Thyroid gland (tissue), 4 donors: ENCODE measurements around the gene PARL. TPM values are rescaled to one million over a fixed set of nuclear protein-coding genes. Genes with fewer than 3 reads are reported as not detected.
"Not testable (repeated sequence)": the region's sequence is repeated elsewhere in the genome, so short reads cannot be mapped to it uniquely, and the experiment has no call there.

Source experiments
- DNase-seq, 2 donors: peaks; one replicate each; pipeline ENCODE4 v3.0.0-alpha.2; 2019
- H3K27ac ChIP-seq, 3 donors: fragments of 200-600 bp; sonication (generic); 1 replicate in 2 of 3; 2 replicates in 1 of 3; pipeline ENCODE4 v1.5.1; 2016 to 2019; ENCODE audit warnings: mild to moderate bottlenecking in 1 of 3, moderate library complexity in 1 of 3
- H3K27me3 ChIP-seq: fragments of 200-600 bp; sonication (generic); one replicate; pipeline ENCODE4 v1.5.1; 2019
- H3K36me3 ChIP-seq, 2 donors: fragments of 200-600 bp; sonication (generic); one replicate each; pipeline ENCODE4 v1.5.1; 2016 to 2019
- H3K4me1 ChIP-seq, 2 donors: fragments of 200-600 bp; sonication (generic); one replicate each; pipeline ENCODE4 v1.5.1; 2017 to 2019
- H3K4me3 ChIP-seq, 3 donors: fragments of 200-600 bp; sonication (generic); replicated peaks in 1 of 3; 1 replicate in 2 of 3; 2 replicates in 1 of 3; pipeline ENCODE4 v1.5.1; 2016; ENCODE audit warnings: mild to moderate bottlenecking in 1 of 3
- H3K9me3 ChIP-seq: fragments of 200-600 bp; sonication (generic); one replicate; pipeline ENCODE4 v1.5.1; 2017
- POLR2A ChIP-seq, 2 donors: fragments of 450-650 bp; IDR thresholded peaks; one replicate each; pipeline ENCODE4 v1.6.1; 2017; ENCODE audit warnings: antibody characterized with exemption in 2 of 2, mild to moderate bottlenecking in 2 of 2, moderate library complexity in 1 of 2
- WGBS, 2 donors: methylation state at CpG; one replicate each; pipeline ENCODE4 v1.1.5; 2017; 5-methylcytosine and 5-hydroxymethylcytosine counted together
- intact Hi-C: fragments of 100-400 bp; cut with DNase I; formaldehyde crosslinking; loops from one replicate; pipeline ENCODE4 v1.15.1; 2023
- total RNA-seq, 4 donors: library from RNA; depleted of rRNA; stranded (reverse); fragments of >200 nt; gene quantifications; one replicate each; pipeline ENCODE4 v1.2.3, GENCODE V29; 2016
- TF ChIP-seq, protein P1 (sequence below), 6 experiments: fragments of 200-600 bp in 3 of 6; fragments of 450-650 bp in 3 of 6; sonication (generic) in 3 of 6; IDR thresholded peaks; one replicate each; pipeline ENCODE4 v1.5.1; 2016 to 2019; ENCODE audit warnings: antibody characterized with exemption in 6 of 6, mild to moderate bottlenecking in 2 of 6, inconsistent platforms in 1 of 6, moderate library complexity in 1 of 6

Gene PARL
- total RNA-seq, 4 donors from 2014 or later, result 33.8 to 52.0 (median 42.6) TPM

DNA sequence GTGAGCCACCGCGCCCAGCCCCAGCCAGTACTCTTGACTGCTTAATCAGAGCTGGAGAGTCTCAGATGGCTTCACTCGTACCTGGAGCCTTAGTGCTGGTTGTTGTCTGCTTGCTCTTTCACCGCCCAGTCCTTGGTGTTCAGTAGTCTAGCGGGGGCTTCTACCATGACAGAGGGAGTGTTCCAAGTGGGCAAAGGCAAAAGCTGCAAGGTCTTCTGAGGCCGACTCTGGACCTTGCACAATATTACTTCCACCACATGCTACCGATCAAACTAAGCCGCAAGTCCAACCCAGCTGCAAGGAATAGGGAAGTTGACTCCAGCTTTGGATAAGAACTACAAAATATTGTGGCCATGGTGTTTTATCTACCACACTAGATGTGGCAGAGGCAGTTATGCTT is 6.6 kb downstream of the PARL start:
- H3K36me3 ChIP-seq, result peaks cover 0 to 3% of the 10 kb centered on the region in 2 donors
- WGBS, 2 donors, result 94 to 96% methylated on average over 8 of the region's 8 CpGs
- peaks cover 5 to 6% of the 10 kb centered on the region in 2 donors for H3K4me1 ChIP-seq
- H3K27ac ChIP-seq, result no peak overlapping the region
- DNase-seq, result no peak
- intact Hi-C loops, result no loop called here
- no peaks in the 10 kb centered on the region for H3K27me3 ChIP-seq
- H3K9me3 ChIP-seq, result no peaks in the 10 kb centered on the region
- H3K4me3 ChIP-seq, result no peak overlapping the region
- TF ChIP-seq POLR2A (IDR thresholded peaks at IDR 0.05), result no peak
- TF ChIP-seq, protein P1, sequence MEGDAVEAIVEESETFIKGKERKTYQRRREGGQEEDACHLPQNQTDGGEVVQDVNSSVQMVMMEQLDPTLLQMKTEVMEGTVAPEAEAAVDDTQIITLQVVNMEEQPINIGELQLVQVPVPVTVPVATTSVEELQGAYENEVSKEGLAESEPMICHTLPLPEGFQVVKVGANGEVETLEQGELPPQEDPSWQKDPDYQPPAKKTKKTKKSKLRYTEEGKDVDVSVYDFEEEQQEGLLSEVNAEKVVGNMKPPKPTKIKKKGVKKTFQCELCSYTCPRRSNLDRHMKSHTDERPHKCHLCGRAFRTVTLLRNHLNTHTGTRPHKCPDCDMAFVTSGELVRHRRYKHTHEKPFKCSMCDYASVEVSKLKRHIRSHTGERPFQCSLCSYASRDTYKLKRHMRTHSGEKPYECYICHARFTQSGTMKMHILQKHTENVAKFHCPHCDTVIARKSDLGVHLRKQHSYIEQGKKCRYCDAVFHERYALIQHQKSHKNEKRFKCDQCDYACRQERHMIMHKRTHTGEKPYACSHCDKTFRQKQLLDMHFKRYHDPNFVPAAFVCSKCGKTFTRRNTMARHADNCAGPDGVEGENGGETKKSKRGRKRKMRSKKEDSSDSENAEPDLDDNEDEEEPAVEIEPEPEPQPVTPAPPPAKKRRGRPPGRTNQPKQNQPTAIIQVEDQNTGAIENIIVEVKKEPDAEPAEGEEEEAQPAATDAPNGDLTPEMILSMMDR (IDR thresholded peaks at IDR 0.05), result no peak

DNA sequence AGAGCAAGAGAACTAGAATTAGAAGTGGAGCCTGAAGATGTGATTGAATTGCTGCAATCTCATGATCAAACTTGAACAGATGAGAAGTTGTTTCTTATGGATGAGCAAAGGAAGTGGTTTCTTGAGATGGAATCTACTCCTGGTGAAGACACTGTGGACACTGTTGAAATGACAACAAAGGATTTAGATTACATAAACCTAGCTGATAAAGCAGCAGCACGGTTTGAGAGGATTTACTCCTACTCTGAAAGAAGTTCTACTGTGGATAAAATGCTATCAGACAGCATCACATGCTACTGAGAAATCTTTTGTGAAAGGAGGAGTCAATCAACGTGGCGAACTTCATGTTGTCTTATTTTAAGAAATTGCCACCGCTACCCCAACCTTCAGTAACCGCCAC is 7.5 kb downstream of the PARL start:
- WGBS, 2 donors, result 83 to 87% methylated on average over 5 of the region's 5 CpGs
- H3K4me3 ChIP-seq, H3K36me3 ChIP-seq, H3K9me3 ChIP-seq, intact Hi-C loops, H3K27ac ChIP-seq, DNase-seq, H3K4me1 ChIP-seq, H3K27me3 ChIP-seq: not testable (repeated sequence)

DNA sequence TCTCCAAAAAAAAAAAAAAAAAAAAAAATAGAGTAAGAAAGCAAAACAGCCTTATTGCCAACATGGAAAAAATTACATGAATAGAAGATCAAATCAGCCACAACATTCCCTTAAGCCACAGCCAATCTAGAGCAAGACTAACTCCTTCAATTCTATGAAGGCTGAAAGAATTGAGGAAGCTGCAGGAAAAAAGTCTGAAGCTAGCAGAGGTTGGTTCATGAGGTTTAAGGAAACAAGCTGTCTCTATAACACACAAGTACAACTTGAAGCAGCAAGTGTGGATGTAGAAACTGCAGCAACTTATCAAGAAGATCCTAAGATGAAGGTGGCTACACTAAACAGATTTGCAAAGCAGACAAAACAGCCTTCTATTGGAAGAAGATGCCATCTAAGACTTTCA is 9.3 kb downstream of the PARL start:
- H3K9me3 ChIP-seq, result no peaks in the 10 kb centered on the region
- H3K36me3 ChIP-seq, result peaks cover 0 to 3% of the 10 kb centered on the region in 2 donors
- H3K4me3 ChIP-seq, result no peak overlapping the region
- H3K27ac ChIP-seq, result no peak overlapping the region
- TF ChIP-seq, protein P1 (IDR thresholded peaks at IDR 0.05), result no peak
- no peak for TF ChIP-seq POLR2A (IDR thresholded peaks at IDR 0.05)
- intact Hi-C loops, result no loop called here
- no peaks in the 10 kb centered on the region for H3K27me3 ChIP-seq
- H3K4me1 ChIP-seq, result no peaks in the 10 kb centered on the region
- DNase-seq, result no peak

DNA sequence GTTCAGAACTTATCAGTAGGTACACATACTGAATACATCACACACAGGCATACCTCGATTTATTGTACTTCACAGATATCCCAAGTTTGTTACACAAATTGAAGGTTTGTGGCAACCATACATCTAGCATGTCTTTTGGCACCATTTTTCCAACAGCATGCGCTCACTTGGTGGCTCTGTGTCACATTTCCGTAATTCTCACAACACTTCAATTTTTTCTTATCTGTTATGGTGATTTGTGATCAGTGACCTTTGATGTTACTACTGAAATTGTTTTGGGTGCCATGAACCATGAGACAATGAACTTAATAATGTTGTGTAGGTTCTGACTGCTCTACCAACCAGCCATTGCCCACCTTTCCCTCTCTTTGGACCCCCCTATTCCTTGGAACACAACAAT is 10.8 kb downstream of the PARL start:
- H3K4me3 ChIP-seq, result no peak overlapping the region
- no peak for DNase-seq

DNA sequence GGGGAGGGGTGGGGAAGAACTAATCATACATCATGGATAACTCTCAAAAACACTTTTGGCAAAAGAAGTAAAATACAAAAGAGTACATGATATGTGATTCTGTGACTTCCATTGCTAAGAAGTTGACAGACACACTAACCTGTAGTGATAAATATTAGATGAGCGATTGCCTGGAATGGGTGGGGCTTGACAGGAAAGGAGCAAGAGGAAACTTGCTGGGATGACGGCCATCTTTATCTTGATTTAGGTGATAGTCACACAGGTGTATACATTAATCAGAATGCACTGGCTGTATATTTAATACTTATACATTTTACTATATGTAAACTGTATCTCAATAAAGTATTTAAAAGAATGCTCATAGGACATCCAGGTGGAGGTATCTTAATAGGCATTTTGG is 13.1 kb downstream of the PARL start:
- intact Hi-C loops, result no loop called here
- peaks cover 4 to 7% of the 10 kb centered on the region in 2 donors for H3K36me3 ChIP-seq
- no peaks in the 10 kb centered on the region for H3K9me3 ChIP-seq
- DNase-seq, result no peak
- 90 to 93% methylated on average over 2 of the region's 2 CpGs for WGBS, 2 donors
- H3K4me1 ChIP-seq, result no peaks in the 10 kb centered on the region
- H3K27me3 ChIP-seq, result no peaks in the 10 kb centered on the region
- H3K27ac ChIP-seq, result no peak overlapping the region
- TF ChIP-seq POLR2A (IDR thresholded peaks at IDR 0.05), result no peak
- TF ChIP-seq, protein P1 (IDR thresholded peaks at IDR 0.05), result no peak
- H3K4me3 ChIP-seq, result no peak overlapping the region

More for the DNA sequence above, 10.8 kb downstream of the PARL start:
- Histone ChIP-seq H3K36me3 (peaks cover 0 to 3% of the 10 kb centered on the region in 2 donors), H3K27ac (no peak overlapping the region), H3K9me3 (no peaks in the 10 kb centered on the region), H3K4me1 (no peaks in the 10 kb centered on the region), H3K27me3 (no peaks in the 10 kb centered on the region)
- intact Hi-C loops, result no loop called here
- 92 to 97% methylated on average over 3 of the region's 3 CpGs for WGBS, 2 donors
- no peak for TF ChIP-seq POLR2A (IDR thresholded peaks at IDR 0.05)
- TF ChIP-seq, protein P1 (IDR thresholded peaks at IDR 0.05), result no peak

DNA sequence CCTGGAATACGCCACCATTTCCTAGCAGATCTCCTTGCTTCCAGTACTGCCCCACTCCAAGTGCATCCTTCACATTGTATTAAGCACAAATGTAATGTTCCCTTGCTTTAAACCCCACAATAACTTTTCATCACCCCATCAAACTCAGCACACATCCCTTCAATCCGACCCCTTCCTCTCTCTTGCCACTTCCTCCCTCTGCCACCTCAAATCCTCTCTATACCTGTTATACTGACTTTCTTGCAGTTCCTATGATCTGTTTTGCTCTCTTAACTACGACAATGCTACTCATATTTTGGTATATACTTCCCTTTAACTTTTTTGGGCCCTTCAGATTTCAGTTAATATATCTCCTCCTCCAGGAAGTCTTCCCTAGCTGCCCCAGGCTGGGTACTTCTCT is 14.1 kb downstream of the PARL start:
- WGBS, 2 donors, result 91 to 95% methylated on average over 3 of the region's 3 CpGs
- Histone ChIP-seq H3K27ac (no peak overlapping the region), H3K4me1 (no peaks in the 10 kb centered on the region), H3K36me3 (peaks cover 11 to 15% of the 10 kb centered on the region in 2 donors), H3K9me3 (no peaks in the 10 kb centered on the region), H3K4me3 (no peak overlapping the region), H3K27me3 (no peaks in the 10 kb centered on the region)
- no peak for DNase-seq
- no peak for TF ChIP-seq POLR2A (IDR thresholded peaks at IDR 0.05)
- TF ChIP-seq, protein P1 (IDR thresholded peaks at IDR 0.05), result no peak
- intact Hi-C loops, result no loop called here
